Upper lobe of right lung (tissue), 1 donor: ENCODE data around the gene SH3YL1. TPM values are rescaled to one million over a fixed set of nuclear protein-coding genes. Genes with fewer than 3 reads are reported as not detected.

Experiments
- ATAC-seq: fragments of 200-7000 bp; cut with Tn5 transposase; one replicate; pipeline ENCODE4 v1.9.1; 2020; ENCODE audit warnings: mild to moderate bottlenecking, moderate library complexity
- DNase-seq: peaks from one replicate; pipeline ENCODE4 v3.0.0-alpha.2; 2020
- H3K27ac ChIP-seq: fragments of 200-600 bp; one replicate; pipeline ENCODE4 v1.8.0; 2022
- H3K27me3 ChIP-seq: fragments of 200-600 bp; one replicate; pipeline ENCODE4 v1.8.0; 2022; ENCODE audit warnings: mild to moderate bottlenecking
- H3K36me3 ChIP-seq: fragments of 200-600 bp; one replicate; pipeline ENCODE4 v1.8.0; 2022
- H3K4me1 ChIP-seq: fragments of 200-600 bp; one replicate; pipeline ENCODE4 v1.8.0; 2022
- H3K4me3 ChIP-seq: fragments of 200-600 bp; one replicate; pipeline ENCODE4 v1.8.0; 2022; ENCODE audit warnings: mild to moderate bottlenecking
- H3K9me3 ChIP-seq: fragments of 200-600 bp; one replicate; pipeline ENCODE4 v1.8.0; 2022
- CTCF ChIP-seq: fragments of 200-600 bp; IDR thresholded peaks from one replicate; pipeline ENCODE4 v1.8.0; 2022; ENCODE audit warnings: antibody characterized with exemption
- intact Hi-C: fragments of 100-400 bp; cut with DNase I; formaldehyde crosslinking; loops from one replicate; pipeline ENCODE4 v1.11.0; 2022
- total RNA-seq: library from RNA; stranded (reverse); fragmentation: NEBNext Ultra II Directional; extraction: Animal tissue kit (Norgen Biotek cat#: 25700); gene quantifications from one replicate; pipeline ENCODE4 v1.2.1, GENCODE V29; 2021
- donor health status: DM: no; HTN: yes; CAD: no; lungs with severe emphysema.

The SH3YL1 gene
- total RNA-seq, 1 donor from 2014 or later = 48.3 TPM

DNA sequence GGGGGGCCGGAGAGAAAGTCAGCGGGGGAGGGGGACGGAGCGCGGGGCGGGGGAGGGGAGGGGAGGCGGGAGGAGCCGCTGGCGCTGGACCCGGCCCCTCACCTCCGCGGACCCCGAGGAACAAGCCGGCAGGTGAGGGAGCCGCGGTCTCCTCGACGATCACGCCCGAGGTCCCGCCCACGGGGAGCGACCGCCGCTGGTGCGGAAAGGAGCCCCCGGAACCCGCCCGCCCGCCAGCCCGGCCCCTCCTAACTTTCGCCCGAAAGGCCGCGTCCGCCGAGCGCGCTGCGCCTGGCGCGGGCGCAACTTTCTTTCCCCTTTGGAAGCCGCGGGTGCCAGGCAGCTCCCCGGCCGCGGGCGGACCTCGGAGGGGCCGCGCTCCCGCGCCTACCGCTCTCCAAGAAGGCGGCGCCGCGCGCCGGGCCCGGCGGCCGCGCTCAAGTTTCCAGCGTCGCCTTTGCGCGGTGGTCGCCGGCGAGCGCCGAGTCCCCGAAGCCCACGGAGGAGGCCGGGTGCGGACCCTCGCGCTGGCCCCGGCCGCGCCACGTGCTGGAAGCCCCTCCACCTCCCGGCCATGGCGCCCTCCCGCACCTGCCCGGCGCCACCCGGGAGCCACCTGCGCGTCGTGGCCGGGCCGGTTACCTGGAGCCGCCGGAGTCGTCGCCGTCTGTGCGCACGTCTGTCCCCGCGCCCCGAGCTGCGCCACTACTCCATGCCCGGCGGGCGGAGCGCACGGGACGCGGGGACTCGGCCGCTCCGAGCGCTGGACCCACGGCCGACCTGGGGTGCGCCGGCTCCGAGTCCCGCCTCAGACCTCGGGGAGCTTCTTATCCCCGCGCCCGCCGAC is 24.3 kb upstream of the SH3YL1 start, which contains the start of gene ALKAL2:
ALKAL2 (minus strand) TSS at position 181 of the 847 bp plus-strand sequence. CDS start 256 bp downstream, outside the sequence.
- DNase-seq (peak; percentile 68), ATAC-seq (peak; percentile 28)
- intact Hi-C loops = no loop called here
- TF ChIP-seq CTCF = no peak
- Histone ChIP-seq H3K4me1 (peaks cover 18% of the 10 kb centered on the region), H3K27ac (peak within 1 kb of the TSS; percentile 74), H3K36me3 (peaks cover 3% of the 10 kb centered on the region), H3K9me3 (no peaks in the 10 kb centered on the region), H3K4me3 (peak within 1 kb of the TSS; percentile 62), H3K27me3 (peaks cover 10% of the 10 kb centered on the region)

DNA sequence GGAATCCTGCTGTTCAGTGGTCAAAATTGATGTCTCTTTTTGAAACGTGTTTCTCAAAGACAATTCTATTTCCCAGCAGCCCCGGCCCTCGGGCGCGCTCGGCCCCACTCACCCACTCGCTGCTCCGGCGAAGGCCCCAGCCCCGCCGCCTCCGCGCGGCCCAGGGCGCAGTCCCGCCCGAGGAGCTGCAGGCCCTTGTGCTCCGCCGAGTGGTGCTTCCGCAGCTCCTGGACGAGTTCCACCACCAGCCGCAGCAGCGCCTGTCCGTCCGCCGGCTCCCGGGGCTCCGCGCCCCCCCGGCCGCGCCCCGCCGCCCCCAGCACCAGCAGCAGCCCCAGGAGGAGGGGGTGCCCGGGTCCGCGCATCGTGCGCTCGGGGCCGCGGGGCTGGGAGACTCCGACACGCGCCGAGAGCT is 23.6 kb upstream of the SH3YL1 start:
- Histone ChIP-seq H3K4me3 (peak overlapping the region; percentile 59), H3K36me3 (peaks cover 10% of the 10 kb centered on the region), H3K27ac (peak overlapping the region; percentile 74), H3K4me1 (peaks cover 18% of the 10 kb centered on the region), H3K27me3 (peaks cover 10% of the 10 kb centered on the region), H3K9me3 (no peaks in the 10 kb centered on the region)
- DNase-seq = peak; percentile 80
- TF ChIP-seq CTCF = no peak
- intact Hi-C loops = no loop called here
- peak; percentile 68 for ATAC-seq

GRCh38 chr2:286774-287392 is 23.1 kb upstream of the SH3YL1 start:
- Histone ChIP-seq H3K36me3 (peaks cover 16% of the 10 kb centered on the region), H3K4me3 (peak overlapping the region; percentile 59), H3K27me3 (peaks cover 10% of the 10 kb centered on the region), H3K27ac (peak overlapping the region; percentile 74), H3K9me3 (no peaks in the 10 kb centered on the region), H3K4me1 (peaks cover 18% of the 10 kb centered on the region)
- DNase-seq = no peak
- TF ChIP-seq CTCF = no peak
- intact Hi-C loops = no loop called here
- ATAC-seq = no peak

DNA sequence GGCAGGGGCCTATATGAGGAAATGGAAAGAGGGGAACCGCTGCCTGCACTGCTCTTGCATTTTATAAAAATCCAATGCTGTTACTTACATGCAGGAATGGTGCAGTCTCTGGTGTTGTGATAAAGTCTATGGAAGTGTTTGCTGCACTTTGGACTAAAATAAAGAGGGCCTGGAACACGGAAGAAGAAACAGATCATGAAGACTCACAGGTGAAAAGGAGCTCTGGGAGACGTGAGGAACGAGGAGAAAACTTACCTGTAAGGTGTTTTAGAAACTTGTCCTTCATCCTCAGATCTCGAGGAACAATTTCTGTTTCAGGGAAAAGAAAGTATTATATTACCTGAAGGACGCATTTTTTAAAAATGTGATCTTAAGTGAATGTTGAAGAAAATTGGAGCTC is 22.2 kb upstream of the SH3YL1 start:
- no peak for ATAC-seq
- no peak overlapping the region for H3K4me3 ChIP-seq
- intact Hi-C loops = no loop called here

GRCh38 chr2:285531-285930 is 21.7 kb upstream of the SH3YL1 start:
- Histone ChIP-seq H3K36me3 (peaks cover 29% of the 10 kb centered on the region), H3K9me3 (no peaks in the 10 kb centered on the region), H3K4me1 (peaks cover 18% of the 10 kb centered on the region), H3K27ac (no peak overlapping the region), H3K4me3 (no peak overlapping the region), H3K27me3 (peaks cover 10% of the 10 kb centered on the region)
- intact Hi-C loops = no loop called here
- no peak for ATAC-seq
- DNase-seq = no peak
- no peak for TF ChIP-seq CTCF

More for the DNA sequence above, 22.2 kb upstream of the SH3YL1 start:
- Histone ChIP-seq H3K36me3 (peaks cover 24% of the 10 kb centered on the region), H3K4me1 (peaks cover 18% of the 10 kb centered on the region), H3K9me3 (no peaks in the 10 kb centered on the region), H3K27me3 (peaks cover 10% of the 10 kb centered on the region), H3K27ac (no peak overlapping the region)
- DNase-seq = no peak
- no peak for TF ChIP-seq CTCF
